ENCODE measurements around the gene WHRN.

WHRN gene

DNA sequence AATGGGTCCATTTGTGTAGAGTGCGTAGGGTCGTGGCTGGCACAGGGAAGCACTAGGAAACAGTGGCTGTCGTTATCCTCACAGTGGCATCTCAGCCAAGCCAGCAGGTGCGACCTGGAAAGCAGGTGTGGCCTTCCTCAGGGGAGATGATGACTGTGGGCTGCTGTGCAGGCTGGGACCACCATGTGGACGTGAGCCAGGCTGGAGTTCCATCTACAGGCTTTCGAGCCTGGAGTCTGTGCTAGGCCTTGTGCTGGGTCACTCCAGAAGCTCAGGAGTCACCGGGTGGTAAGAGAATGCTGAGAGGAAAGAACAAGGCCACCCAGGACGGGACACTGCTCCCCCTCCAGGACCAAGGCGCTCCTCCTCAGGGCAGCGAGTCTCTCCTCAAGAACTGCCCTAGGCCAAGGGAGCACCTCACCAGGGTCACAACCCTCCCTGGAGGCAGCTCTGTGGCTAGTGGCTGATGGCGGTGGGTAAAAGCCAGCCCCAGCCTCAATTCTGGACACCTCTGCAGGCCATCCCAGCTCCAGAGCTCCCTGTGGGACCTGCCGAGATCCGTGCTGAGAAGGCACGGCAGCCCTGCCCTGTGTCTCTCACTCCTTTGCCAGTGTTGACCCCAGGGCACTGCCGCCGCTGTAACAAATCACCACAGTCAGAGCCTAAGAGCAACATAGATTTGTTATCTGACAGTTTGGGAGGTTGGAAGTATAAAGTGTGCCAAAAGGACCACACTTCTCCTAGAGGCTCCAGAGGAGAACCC is 36.0 kb downstream of the WHRN start:
- no peak for DNase-seq (ENCODE audit: low read depth)
- H3K4me3 ChIP-seq (ENCODE audit: low read depth, low read length) = no peak overlapping the region
- TF ChIP-seq, protein P1, sequence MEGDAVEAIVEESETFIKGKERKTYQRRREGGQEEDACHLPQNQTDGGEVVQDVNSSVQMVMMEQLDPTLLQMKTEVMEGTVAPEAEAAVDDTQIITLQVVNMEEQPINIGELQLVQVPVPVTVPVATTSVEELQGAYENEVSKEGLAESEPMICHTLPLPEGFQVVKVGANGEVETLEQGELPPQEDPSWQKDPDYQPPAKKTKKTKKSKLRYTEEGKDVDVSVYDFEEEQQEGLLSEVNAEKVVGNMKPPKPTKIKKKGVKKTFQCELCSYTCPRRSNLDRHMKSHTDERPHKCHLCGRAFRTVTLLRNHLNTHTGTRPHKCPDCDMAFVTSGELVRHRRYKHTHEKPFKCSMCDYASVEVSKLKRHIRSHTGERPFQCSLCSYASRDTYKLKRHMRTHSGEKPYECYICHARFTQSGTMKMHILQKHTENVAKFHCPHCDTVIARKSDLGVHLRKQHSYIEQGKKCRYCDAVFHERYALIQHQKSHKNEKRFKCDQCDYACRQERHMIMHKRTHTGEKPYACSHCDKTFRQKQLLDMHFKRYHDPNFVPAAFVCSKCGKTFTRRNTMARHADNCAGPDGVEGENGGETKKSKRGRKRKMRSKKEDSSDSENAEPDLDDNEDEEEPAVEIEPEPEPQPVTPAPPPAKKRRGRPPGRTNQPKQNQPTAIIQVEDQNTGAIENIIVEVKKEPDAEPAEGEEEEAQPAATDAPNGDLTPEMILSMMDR (IDR thresholded peaks at IDR 0.05; ENCODE audit: insufficient read depth, low read depth, low read length, missing control alignments) = no peak

DNA sequence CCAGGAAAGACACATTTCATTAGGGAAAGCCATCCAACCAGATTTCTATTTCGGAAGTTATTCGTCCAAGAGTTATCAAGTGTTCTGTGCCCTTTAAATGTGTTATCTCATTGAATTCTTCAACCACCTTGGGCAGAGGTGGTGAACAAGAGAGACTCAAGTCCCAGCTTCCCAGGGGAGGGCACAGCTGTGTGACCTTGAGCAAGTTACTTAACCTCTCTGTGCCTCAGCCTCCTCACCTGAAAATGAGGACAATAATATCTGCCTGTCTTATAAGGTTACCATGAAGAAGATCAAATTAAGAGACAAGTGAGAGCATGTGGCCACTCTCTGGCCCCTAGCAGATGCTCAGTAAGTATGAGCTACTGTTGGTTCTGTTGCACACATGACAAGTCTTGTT is 37.4 kb downstream of the WHRN start:
- TF ChIP-seq, protein P1 (IDR thresholded peaks at IDR 0.05; ENCODE audit: insufficient read depth, low read depth, low read length, missing control alignments) = no peak
- DNase-seq (ENCODE audit: low read depth) = no peak
- no peak overlapping the region for H3K4me3 ChIP-seq (ENCODE audit: low read depth, low read length)

DNA sequence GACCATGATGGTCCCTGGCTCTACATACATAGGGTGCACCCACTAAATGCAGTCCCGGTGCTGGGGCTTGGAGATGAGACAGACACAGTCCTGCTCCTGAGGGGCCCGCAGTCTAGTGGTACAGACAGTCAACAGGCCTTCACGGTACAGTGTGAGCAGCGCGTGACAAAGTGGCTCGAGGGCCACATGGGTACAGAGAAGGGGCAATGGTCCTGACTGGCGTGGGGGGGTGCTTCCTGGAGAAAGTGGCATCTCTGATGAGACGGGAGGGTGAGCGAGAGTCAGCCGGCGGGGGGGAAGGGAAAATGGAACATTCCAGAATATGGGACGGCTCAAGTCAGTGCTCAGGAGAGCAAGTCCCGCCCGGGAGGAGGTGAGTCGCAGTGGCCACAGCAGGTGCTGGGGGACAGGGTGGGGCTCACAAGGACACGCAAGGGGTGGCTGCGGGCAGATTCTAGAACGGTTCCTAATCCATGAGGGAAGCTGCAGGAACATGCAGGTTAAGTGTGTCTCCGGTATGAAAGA is 38.0 kb downstream of the WHRN start:
- no peak for DNase-seq (ENCODE audit: low read depth)
- H3K4me3 ChIP-seq (ENCODE audit: low read depth, low read length) = no peak overlapping the region
- TF ChIP-seq, protein P1 (IDR thresholded peaks at IDR 0.05; ENCODE audit: insufficient read depth, low read depth, low read length, missing control alignments) = no peak

DNA sequence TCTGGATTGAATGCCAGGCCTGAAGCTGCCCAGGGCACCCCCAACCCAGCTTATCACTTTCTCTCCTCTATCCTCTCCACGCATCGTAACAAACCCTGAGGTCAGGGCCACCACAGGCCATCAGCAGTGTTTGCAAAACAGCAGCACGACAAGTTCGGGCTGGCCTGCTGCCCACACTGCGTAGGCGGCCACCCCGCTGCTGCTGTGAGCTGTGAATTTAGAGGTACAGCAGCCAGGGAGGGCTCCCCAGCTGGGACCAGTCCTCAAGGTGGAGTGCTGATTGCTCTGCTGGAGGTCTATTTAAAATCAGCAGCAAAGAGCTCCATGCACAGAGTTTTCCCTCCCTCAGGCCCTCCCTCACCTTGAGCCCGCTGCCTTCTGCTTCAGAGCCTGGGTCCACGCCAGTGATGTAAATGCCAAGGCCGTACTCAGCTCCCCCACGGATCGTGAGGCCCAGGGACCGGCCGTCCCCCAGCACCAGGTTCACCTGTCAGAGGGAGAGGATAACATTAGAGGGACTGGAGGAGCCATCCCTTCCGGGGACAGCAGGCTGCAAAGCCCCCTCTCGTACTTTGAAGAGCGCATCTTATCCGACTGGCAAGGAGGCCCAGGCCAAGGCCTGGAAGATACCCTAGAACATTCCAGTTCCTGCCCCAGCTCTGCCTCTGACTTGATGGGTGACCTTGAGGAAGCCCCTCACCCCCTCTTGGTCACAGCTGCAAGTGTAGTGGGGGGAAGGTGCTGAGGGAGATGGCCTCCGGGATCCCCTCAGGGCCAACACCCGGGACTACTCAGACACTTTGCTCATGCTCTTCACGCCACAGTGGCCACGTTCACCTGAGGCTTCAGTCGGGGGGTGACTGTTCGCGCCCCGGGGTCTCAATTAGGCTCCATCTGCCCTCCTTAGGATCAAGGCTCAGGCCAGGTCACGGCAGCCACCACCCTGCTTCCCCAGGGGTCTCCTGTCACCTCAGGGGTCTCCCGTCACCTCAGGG is 39.1 kb downstream of the WHRN start:
- H3K4me3 ChIP-seq (ENCODE audit: low read depth, low read length) = no peak overlapping the region
- DNase-seq (ENCODE audit: low read depth) = no peak

DNA sequence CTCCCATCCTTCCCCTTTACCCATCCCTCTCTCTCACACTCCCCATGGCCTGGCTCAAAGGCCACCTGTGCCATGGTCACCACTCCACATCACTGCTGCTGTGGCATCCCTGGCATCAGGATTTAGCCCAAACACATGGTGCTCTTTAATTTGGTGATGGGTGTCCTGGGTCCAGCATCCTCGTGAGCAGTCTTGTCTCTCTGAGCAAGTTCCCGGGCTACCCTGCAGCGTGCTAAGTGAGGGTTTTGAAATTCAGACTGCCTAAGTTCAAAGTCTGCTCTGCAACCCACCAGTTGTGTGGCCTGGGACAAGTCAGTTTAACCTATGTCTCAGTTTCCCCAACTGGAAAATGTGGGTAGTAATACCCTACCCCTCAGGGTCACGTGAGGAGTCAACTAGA is 39.9 kb downstream of the WHRN start:
- H3K4me3 ChIP-seq (ENCODE audit: low read depth, low read length) = no peak overlapping the region
- DNase-seq (ENCODE audit: low read depth) = no peak
- TF ChIP-seq, protein P1 (IDR thresholded peaks at IDR 0.05; ENCODE audit: insufficient read depth, low read depth, low read length, missing control alignments) = no peak

More for the DNA sequence above, 39.1 kb downstream of the WHRN start:
- TF ChIP-seq, protein P1 (IDR thresholded peaks at IDR 0.05; ENCODE audit: insufficient read depth, low read depth, low read length, missing control alignments) = no peak

DNA sequence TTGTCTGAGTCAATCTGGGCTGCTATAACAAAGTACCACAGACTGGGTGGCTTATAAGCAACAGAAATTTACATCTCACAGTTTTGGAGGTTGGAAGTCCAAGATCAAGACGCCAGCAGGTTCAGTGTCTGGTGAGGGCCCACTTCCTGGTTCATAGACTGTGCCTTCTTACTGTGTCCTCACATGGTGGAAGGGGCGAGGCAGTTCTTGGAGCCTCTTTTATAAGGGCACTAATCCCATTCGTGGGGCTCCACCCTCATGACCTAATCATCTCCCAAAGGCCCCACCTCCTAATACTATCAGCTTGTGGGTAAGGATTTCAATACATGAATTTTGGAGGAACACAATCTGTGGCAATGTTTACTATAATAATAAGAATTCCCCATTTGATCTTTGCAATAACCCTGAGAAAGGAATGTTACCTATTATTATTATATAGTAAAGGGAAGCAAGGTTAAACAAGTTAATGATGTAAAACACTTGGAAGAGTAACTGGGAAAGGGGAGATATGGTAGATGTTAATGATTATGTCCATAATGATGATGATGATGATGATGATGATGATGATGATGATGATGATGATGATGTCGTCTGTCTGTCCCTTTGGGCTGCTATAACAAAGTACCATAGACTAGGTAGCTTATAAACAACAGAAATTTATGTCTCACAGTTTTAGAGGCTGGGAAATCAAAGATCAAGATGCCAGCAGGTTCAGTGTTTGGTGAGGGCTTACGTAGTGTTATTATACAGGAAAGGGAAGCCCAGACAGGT is 40.8 kb downstream of the WHRN start:
- H3K4me3 ChIP-seq (ENCODE audit: low read depth, low read length) = no peak overlapping the region
- no peak for DNase-seq (ENCODE audit: low read depth)
- TF ChIP-seq, protein P1 (IDR thresholded peaks at IDR 0.05; ENCODE audit: insufficient read depth, low read depth, low read length, missing control alignments) = no peak

Data from GM12865 (cell line).